A549 treated with DMSO at 1 μM for 4 hours (cell line): ENCODE results near the gene CLPTM1L. TPM values are rescaled to one million over a fixed set of nuclear protein-coding genes. Genes with fewer than 3 reads are reported as not detected.

Experiments
- total RNA-seq: library from RNA; stranded (reverse); fragments of 200-300 nt; extraction: Qiagen RNA extraction; gene quantifications from 5 replicates; pipeline ENCODE4 v1.2.3, GENCODE V29; 2022; ENCODE audit warnings: low read depth

CLPTM1L gene, protein sequence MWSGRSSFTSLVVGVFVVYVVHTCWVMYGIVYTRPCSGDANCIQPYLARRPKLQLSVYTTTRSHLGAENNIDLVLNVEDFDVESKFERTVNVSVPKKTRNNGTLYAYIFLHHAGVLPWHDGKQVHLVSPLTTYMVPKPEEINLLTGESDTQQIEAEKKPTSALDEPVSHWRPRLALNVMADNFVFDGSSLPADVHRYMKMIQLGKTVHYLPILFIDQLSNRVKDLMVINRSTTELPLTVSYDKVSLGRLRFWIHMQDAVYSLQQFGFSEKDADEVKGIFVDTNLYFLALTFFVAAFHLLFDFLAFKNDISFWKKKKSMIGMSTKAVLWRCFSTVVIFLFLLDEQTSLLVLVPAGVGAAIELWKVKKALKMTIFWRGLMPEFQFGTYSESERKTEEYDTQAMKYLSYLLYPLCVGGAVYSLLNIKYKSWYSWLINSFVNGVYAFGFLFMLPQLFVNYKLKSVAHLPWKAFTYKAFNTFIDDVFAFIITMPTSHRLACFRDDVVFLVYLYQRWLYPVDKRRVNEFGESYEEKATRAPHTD
- total RNA-seq: 155 to 185 TPM (median 164 TPM) in 5 replicates

DNA sequence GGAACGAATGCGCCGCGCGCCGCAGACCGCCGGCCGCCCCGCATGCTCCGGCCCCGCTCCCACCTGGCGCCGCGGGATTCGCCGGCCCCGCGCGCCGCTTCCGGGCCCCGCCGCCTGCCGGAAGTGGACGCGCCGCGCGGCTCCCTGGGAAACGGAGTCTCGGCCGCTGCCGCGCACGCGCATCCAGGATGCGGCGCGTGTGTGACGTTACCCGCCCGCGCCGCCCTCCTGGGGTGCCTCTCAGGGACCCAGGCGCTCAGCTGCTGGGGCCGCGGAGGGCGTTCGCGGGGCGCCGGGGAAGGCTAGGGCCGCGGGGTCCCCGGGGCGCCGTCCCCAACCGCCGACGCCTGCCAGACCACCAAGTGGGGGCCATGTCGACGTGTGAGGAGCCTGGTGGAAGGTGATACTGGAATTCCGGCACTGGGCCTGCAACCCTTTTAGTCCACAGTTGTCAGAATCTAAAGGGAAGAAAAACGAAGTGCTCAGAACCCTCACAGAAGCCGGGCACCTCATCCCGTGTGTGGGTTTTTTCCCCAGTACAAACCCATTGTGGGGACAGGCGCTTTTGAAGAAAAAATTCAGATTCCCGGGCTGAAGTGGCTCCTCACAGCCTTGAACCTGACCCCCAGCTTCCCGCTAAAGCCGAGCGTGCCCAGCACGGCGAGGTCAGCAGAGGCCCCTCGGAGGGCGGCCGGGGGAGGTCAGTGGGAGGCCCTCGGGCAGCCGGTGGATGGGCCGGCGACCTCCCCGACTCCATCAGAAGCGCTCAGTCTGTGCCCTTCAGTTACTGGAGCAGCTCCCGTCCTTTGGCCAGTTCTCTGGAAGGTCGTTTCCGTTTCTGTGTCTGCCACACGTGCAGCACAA lies at the start of gene CLPTM1L:
CLPTM1L (minus strand) TSS at position 125 of the 864 bp plus-strand sequence. CDS start 258 bp downstream, outside the sequence.

DNA sequence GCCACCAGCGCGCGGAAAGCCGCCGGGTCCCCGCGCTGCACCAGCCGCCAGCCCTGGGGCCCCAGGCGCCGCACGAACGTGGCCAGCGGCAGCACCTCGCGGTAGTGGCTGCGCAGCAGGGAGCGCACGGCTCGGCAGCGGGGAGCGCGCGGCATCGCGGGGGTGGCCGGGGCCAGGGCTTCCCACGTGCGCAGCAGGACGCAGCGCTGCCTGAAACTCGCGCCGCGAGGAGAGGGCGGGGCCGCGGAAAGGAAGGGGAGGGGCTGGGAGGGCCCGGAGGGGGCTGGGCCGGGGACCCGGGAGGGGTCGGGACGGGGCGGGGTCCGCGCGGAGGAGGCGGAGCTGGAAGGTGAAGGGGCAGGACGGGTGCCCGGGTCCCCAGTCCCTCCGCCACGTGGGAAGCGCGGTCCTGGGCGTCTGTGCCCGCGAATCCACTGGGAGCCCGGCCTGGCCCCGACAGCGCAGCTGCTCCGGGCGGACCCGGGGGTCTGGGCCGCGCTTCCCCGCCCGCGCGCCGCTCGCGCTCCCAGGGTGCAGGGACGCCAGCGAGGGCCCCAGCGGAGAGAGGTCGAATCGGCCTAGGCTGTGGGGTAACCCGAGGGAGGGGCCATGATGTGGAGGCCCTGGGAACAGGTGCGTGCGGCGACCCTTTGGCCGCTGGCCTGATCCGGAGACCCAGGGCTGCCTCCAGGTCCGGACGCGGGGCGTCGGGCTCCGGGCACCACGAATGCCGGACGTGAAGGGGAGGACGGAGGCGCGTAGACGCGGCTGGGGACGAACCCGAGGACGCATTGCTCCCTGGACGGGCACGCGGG lies 49.9 kb downstream of the CLPTM1L start, which contains the start of gene TERT:
TERT (minus strand) TSS at position 234 of the 815 bp plus-strand sequence; CDS start at position 155, 79 bp downstream.

Other genes starting within 250 kb of the CLPTM1L start
- gene SLC12A7, start 233.0 kb downstream of the CLPTM1L start, total RNA-seq: 22.9 to 29.7 TPM (median 29.1 TPM) in 5 replicates
- gene SLC6A19, start 143.5 kb downstream of the CLPTM1L start, total RNA-seq: not detected in 5 replicates
- gene SLC6A18, start 119.7 kb downstream of the CLPTM1L start, total RNA-seq: not detected in 5 replicates
- gene TERT, start 50.0 kb downstream of the CLPTM1L start, total RNA-seq: 1.8 to 4.0 TPM (median 3.3 TPM) in 5 replicates
- gene SLC6A3, start 100.3 kb upstream of the CLPTM1L start, total RNA-seq: 0.09 to 0.25 TPM (median 0.10 TPM) in 5 replicates
- 136 to 167 TPM (median 167 TPM) in 5 replicates for gene LPCAT1, start 178.9 kb upstream of the CLPTM1L start, total RNA-seq